K562 (cell line): Measurements from ENCODE around the gene TUBB1. TPM values are rescaled to one million over a fixed set of nuclear protein-coding genes. Genes with fewer than 3 reads are reported as not detected.

ENCODE experiments used
- ATAC-seq: fragments of 200-7000 bp; cut with Tn5 transposase; 3 replicates; pipeline ENCODE4 v1.9.1; 2020; ENCODE audit warnings: moderate library complexity
- BruUV-seq: library from RNA; stranded (reverse); fragments of 400-500 nt; replicated peaks from 2 replicates; lab custom pipeline; 2021; lab: Mats Ljungman, UMichigan
- CTCF ChIA-PET: fragments of 300-600 bp; formaldehyde crosslinking; extraction: SDS; loops from one replicate; lab custom pipeline; 2021; ENCODE audit warnings: low intra/inter-chr PET ratio; lab: Yijun Ruan, JAX
- POLR2A ChIA-PET: fragments of 300-600, 350-650 bp; sonication (Branson Sonifier 250); formaldehyde crosslinking; extraction: SDS; loops from one replicate; lab custom pipeline; 2021; ENCODE audit warnings: antibody characterized with exemption, inconsistent platforms; lab: Yijun Ruan, JAX
- DNase-seq, 4 experiments: peaks; one replicate each; pipeline versions ENCODE4 v3.0.0 to v3.0.0-alpha.2; 2011 to 2018; ENCODE audit warnings: low spot score in 3 of 4, mixed read lengths in 3 of 4; ENCODE audit errors: extremely low read depth in 1 of 4
- FAIRE-seq: peaks from 2 replicates; lab custom pipeline; 2011; peaks lifted over from hg19 to GRCh38; lab: Jason Lieb, UNC
- H2AFZ ChIP-seq: 2 replicates; pipeline ENCODE4 v1.6.0; 2011; ENCODE audit warnings: low read depth, low read length, control low read depth, inconsistent platforms
- H3K27ac ChIP-seq: fragments of 200-600 bp; 3 replicates; pipeline ENCODE4 v1.8.0; 2011; ENCODE audit warnings: low read depth, mild to moderate bottlenecking, control low read depth, inconsistent platforms, low read length, moderate library complexity, mixed read lengths; ENCODE audit errors: extremely low read depth
- H3K27me3 ChIP-seq, 2 experiments: fragments of 300-600 bp in 1 of 2; 2 replicates in 1 of 2; 3 replicates in 1 of 2; pipeline versions ENCODE4 v1.6.0 to v1.8.0; 2011; ENCODE audit warnings: inconsistent platforms in 2 of 2, low read length in 2 of 2, mild to moderate bottlenecking in 1 of 2, mixed read lengths in 1 of 2, moderate library complexity in 1 of 2; ENCODE audit not compliant: control insufficient read depth in 2 of 2, insufficient read depth in 2 of 2
- H3K36me3 ChIP-seq: fragments of 300-600 bp; 3 replicates; pipeline ENCODE4 v1.8.0; 2011; ENCODE audit warnings: mild to moderate bottlenecking, low read length, inconsistent platforms; ENCODE audit not compliant: control insufficient read depth, insufficient read depth
- H3K4me1 ChIP-seq, 2 experiments: fragments of 200-600 bp in 1 of 2; replicated peaks in 1 of 2; 2 replicates in 1 of 2; 3 replicates in 1 of 2; pipeline versions ENCODE4 v1.5.1 to v1.8.0; 2011; ENCODE audit warnings: inconsistent platforms in 2 of 2, low read length in 2 of 2, mild to moderate bottlenecking in 1 of 2, mixed read lengths in 1 of 2, moderate library complexity in 1 of 2; ENCODE audit not compliant: control insufficient read depth in 2 of 2, insufficient read depth in 2 of 2
- H3K4me2 ChIP-seq: 2 replicates; pipeline ENCODE4 v1.6.1; 2011; ENCODE audit warnings: low read length, control low read depth, inconsistent platforms, mixed read lengths; ENCODE audit not compliant: insufficient read depth
- H3K4me3 ChIP-seq: fragments of 200-600 bp; sonication (generic), shearing (Covaris generic); 2 replicates; pipeline ENCODE4 v1.5.1; 2016; ENCODE audit warnings: control low read depth, inconsistent platforms
- H3K79me2 ChIP-seq: fragments of 200-600 bp; 3 replicates; pipeline ENCODE4 v1.8.0; 2011; ENCODE audit warnings: low read length, inconsistent platforms; ENCODE audit not compliant: control insufficient read depth, insufficient read depth
- H3K9ac ChIP-seq, 2 experiments: 2 replicates each; pipeline versions ENCODE4 v1.6.0 to v1.6.1; 2011; ENCODE audit warnings: low read depth in 2 of 2, low read length in 2 of 2, control low read depth in 1 of 2, inconsistent platforms in 1 of 2, mild to moderate bottlenecking in 1 of 2, mixed read lengths in 1 of 2; ENCODE audit not compliant: insufficient read depth in 1 of 2
- H3K9me1 ChIP-seq: one replicate; pipeline ENCODE4 v1.6.0; 2011; ENCODE audit warnings: inconsistent platforms, mild to moderate bottlenecking, low read length, moderate library complexity; ENCODE audit not compliant: control insufficient read depth, insufficient read depth
- H3K9me3 ChIP-seq: replicated peaks from 2 replicates; pipeline ENCODE4 v1.5.1; 2011; ENCODE audit warnings: low read depth, low read length, inconsistent platforms; ENCODE audit not compliant: control insufficient read depth, insufficient read depth
- H4K20me1 ChIP-seq: replicated peaks from 2 replicates; pipeline ENCODE4 v1.6.1; 2011; ENCODE audit warnings: low read length, inconsistent platforms, mixed read lengths; ENCODE audit not compliant: control insufficient read depth, insufficient read depth
- ADNP ChIP-seq: fragments of 200-800 bp; sonication (Bioruptor generic); IDR thresholded peaks from 2 replicates; pipeline ENCODE4 v1.6.1; 2016; ENCODE audit warnings: missing genetic modification characterization, missing compliant biosample characterization
- HDAC6 ChIP-seq: IDR thresholded peaks from 2 replicates; pipeline ENCODE4 v1.6.1; 2012; ENCODE audit warnings: low read depth, mild to moderate bottlenecking, control low read depth, inconsistent platforms, low read length, moderate library complexity
- MBD1 ChIP-seq: fragments of 250-450 bp; sonication (Bioruptor Pico); IDR thresholded peaks from 2 replicates; pipeline ENCODE4 v1.8.0; 2022; ENCODE audit warnings: inconsistent platforms
- MYBL2 ChIP-seq, 2 experiments: fragments of 450-650 bp in 1 of 2; sonication (generic) in 1 of 2; formaldehyde crosslinking in 1 of 2; IDR thresholded peaks; 2 replicates each; pipeline versions ENCODE4 v1.6.1 to v1.8.1; 2017 to 2022; ENCODE audit warnings: borderline replicate concordance in 1 of 2, inconsistent platforms in 1 of 2, low read depth in 1 of 2, mild to moderate bottlenecking in 1 of 2, missing genetic modification reagents in 1 of 2, moderate library complexity in 1 of 2
- NCOA1 ChIP-seq: fragments of 450-650 bp; IDR thresholded peaks from 2 replicates; pipeline ENCODE4 v1.6.1; 2016; ENCODE audit warnings: low read depth
- NCOR1 ChIP-seq: fragments of 450-650 bp; IDR thresholded peaks from 2 replicates; pipeline ENCODE4 v1.6.1; 2016; ENCODE audit warnings: mild to moderate bottlenecking, moderate library complexity
- PYGO2 ChIP-seq: fragments of 450-650 bp; IDR thresholded peaks from 2 replicates; pipeline ENCODE4 v1.6.1; 2016; ENCODE audit warnings: mild to moderate bottlenecking, missing genetic modification characterization, moderate library complexity, missing compliant biosample characterization
- SAFB ChIP-seq: fragments of 200-400 bp; formaldehyde crosslinking; IDR thresholded peaks from 2 replicates; pipeline ENCODE4 v1.6.1; 2017; ENCODE audit warnings: low read depth, low read length, borderline replicate concordance
- SMAD1 ChIP-seq: fragments of 150-350 bp; IDR thresholded peaks from 2 replicates; pipeline ENCODE4 v1.6.1; 2014; ENCODE audit warnings: low read length, low read depth; ENCODE audit not compliant: partially characterized antibody
- XRCC4 ChIP-seq: IDR thresholded peaks from one replicate; pipeline ENCODE4 v1.6.1; 2011; ENCODE audit not compliant: insufficient read depth, insufficient read length; ENCODE audit errors: extremely low read depth
- ZNF316 ChIP-seq: fragments of 450-650 bp; IDR thresholded peaks from 2 replicates; pipeline ENCODE4 v1.6.1; 2016
- ZNF445 ChIP-seq: fragments of 250-450 bp; sonication (Bioruptor Pico); IDR thresholded peaks from 2 replicates; pipeline ENCODE4 v1.4.0; 2020; ENCODE audit warnings: low read depth, mild to moderate bottlenecking, moderate library complexity
- ZNF740 ChIP-seq, 3 experiments: fragments of 200-800 bp in 1 of 3; sonication (Bioruptor generic) in 1 of 3; sonication (generic) in 1 of 3; formaldehyde crosslinking in 1 of 3; IDR thresholded peaks; 2 replicates each; pipeline versions ENCODE4 v1.6.1 to v1.8.0; 2016 to 2022; ENCODE audit warnings: mild to moderate bottlenecking in 2 of 3, missing compliant biosample characterization in 2 of 3, missing genetic modification characterization in 2 of 3, missing genetic modification reagents in 1 of 3
- WGBS: fragments of 100-300 bp; shearing (Covaris generic); methylation state at CpG from one replicate; pipeline ENCODE4 v1.1.6; 2016; ENCODE audit warnings: low coverage, mixed read lengths; ENCODE audit not compliant: insufficient coverage; ENCODE audit errors: missing lambda C conversion rate; 5-methylcytosine and 5-hydroxymethylcytosine counted together
- in situ Hi-C: fragments of 300-500 bp; cut with MboI; formaldehyde crosslinking; loops from 4 replicates; pipeline ENCODE4 v1.15.0; 2018; ENCODE audit warnings: inconsistent platforms, mixed read lengths
- intact Hi-C: fragments of 100-400 bp; cut with micrococcal nuclease; formaldehyde crosslinking; loops from 2 replicates; pipeline ENCODE4 v1.14.2; 2022
- polyA plus RNA-seq, 8 experiments: library from polyadenylated mRNA; depleted of rRNA in 4 of 8; stranded (reverse) in 5 of 8; unstranded in 3 of 8; fragments of >200 nt; fragmentation: Nextera tagmentation in 2 of 8; fragmentation: Illumina TruSeq in 1 of 8; extraction: Ambion mirVana in 2 of 8; extraction: Trizol in 1 of 8; gene quantifications; 2 replicates each; pipeline versions ENCODE4 v1.2.1 to v1.2.3, GENCODE V29; 2011 to 2014; ENCODE audit warnings: inconsistent platforms in 1 of 8, missing spikeins in 1 of 8
- total RNA-seq, 7 experiments: library from RNA; depleted of rRNA in 6 of 7; stranded (reverse); fragments of >200 nt in 6 of 7; fragmentation: Illumina TruSeq in 2 of 7; extraction: Trizol in 2 of 7; gene quantifications; 2 replicates each; pipeline versions ENCODE4 v1.2.1 to v1.2.3, GENCODE V29; 2011 to 2021; ENCODE audit warnings: low replicate concordance in 1 of 7

TUBB1 gene
- total and polyA plus RNA-seq, 9 of the 15 experiments (the other 6 are each of a cell fraction or from before 2014, with no cell fraction given) = 1.5 to 3.9 (median 2.4) TPM

- in situ Hi-C loops (loop anchor here (10.0 kb wide), 1 partner anchor 255 kb away; no protein-coding TSS in a partner anchor), intact Hi-C loops (no loop called here)
- FAIRE-seq (no peak), DNase-seq (no peak), ATAC-seq (no peak)
- TF ChIP-seq MYBL2 (IDR thresholded peaks at IDR 0.05; ENCODE audit: low read depth) (no peak), MYBL2 (CRISPR knock-in tag; IDR thresholded peaks at IDR 0.05; ENCODE audit: borderline replicate concordance) (no peak), NCOR1 (no peak), SAFB (no peak), HDAC6 (no peak), ZNF445 (CRISPR knock-in tag) (no peak), NCOA1 (no peak), MBD1 (no peak), ZNF740 (CRISPR knock-in tag; IDR thresholded peaks at IDR 0.05) (no peak), ZNF740 (tag; IDR thresholded peaks at IDR 0.05) (no peak), ADNP (tag) (no peak), ZNF316 (no peak), PYGO2 (no peak), SMAD1 (no peak), XRCC4 (no peak)
- ChIA-PET CTCF (no interaction called here), POLR2A (no interaction called here)
- Histone ChIP-seq H3K9ac (no peak overlapping the region), H3K9me1 (no peaks in the 10 kb centered on the region), H3K27ac (no peak overlapping the region), H3K4me3 (no peak overlapping the region), H3K9me3 (no peaks in the 10 kb centered on the region), H3K27me3 (peaks cover 25 to 37% of the 10 kb centered on the region in 2 experiments), H4K20me1 (no peaks in the 10 kb centered on the region), H3K4me2 (no peak overlapping the region), H2AFZ (no peak overlapping the region), H3K4me1 (no peaks in the 10 kb centered on the region), H3K36me3 (no peaks in the 10 kb centered on the region), H3K79me2 (no peaks in the 10 kb centered on the region)
- 0% methylated on average over 1 of the region's 1 CpG for WGBS
- no TSS peak for BruUV-seq
Measured at GRCh38 chr20:58970146-58970545, 49.1 kb upstream of the TUBB1 start.
